ENCODE data around the gene RAVER1.

DNA sequence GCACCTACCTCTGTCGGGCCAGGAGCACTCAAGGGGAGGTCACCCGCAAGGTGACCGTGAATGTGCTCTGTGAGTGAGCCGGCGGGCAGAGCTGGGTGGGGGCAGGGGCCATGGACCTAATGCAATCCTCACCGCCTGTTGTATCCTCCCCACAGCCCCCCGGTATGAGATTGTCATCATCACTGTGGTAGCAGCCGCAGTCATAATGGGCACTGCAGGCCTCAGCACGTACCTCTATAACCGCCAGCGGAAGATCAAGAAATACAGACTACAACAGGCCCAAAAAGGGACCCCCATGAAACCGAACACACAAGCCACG is 48.4 kb downstream of the RAVER1 start:
- TF ChIP-seq POLR2A (IDR thresholded peaks at IDR 0.05; ENCODE audit: low read length) (no peak), GATA1 (IDR thresholded peaks at IDR 0.05; ENCODE audit: low read depth, low read length) (no peak)

All from erythroblast (primary cell).